HG03064 (cell line): ENCODE results near the gene TIMM44.
"Not testable (repeated sequence)": the region's sequence is repeated elsewhere in the genome, so short reads cannot be mapped to it uniquely, and the experiment has no call there.

Source experiments
- ATAC-seq: cut with Tn5 transposase; IDR thresholded peaks from one replicate; pipeline ENCODE4 v1.9.1; 2021; ENCODE audit warnings: low read depth; ENCODE audit not compliant: unreplicated experiment

TIMM44 gene

DNA sequence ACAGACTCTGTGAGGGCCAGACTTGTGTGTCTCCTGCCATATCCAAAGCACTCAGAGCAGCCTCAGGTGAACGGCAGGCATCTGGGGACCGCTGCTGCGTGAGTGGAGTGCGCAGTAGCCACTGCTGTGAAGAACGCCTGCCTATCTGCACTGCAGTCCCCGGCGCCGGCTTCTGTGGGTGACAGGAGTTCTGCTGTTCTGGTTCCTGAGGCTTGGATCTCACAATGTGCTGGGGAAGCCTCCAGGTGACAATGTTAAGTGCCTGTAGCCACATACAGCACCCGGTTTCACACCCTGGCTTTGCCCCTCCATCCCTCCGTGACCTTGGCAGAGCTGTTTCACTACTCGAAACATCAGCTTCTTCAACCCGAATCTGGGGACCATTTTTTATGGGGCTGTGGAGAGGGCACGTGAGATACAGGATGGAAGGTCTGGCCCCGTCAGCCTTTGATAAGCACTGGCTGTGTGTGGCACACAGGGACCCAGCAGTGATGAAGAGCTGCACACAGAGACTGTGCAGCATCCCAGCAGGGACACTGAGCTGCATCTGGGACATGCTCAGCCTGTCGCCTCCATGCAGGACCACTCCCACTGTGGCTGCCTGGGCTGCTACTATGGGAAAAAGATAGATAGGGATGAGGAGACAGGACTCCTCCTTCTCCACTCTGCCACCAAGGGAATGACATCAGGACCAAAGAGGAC, 33.7 kb upstream of the TIMM44 start:
- ATAC-seq, result no peak

- no peak for ATAC-seq
Observed at GRCh38 chr19:7976461-7976860, 33.0 kb upstream of the TIMM44 start.

GRCh38 chr19:7975037-7975436, 31.6 kb upstream of the TIMM44 start:
- no peak for ATAC-seq

DNA sequence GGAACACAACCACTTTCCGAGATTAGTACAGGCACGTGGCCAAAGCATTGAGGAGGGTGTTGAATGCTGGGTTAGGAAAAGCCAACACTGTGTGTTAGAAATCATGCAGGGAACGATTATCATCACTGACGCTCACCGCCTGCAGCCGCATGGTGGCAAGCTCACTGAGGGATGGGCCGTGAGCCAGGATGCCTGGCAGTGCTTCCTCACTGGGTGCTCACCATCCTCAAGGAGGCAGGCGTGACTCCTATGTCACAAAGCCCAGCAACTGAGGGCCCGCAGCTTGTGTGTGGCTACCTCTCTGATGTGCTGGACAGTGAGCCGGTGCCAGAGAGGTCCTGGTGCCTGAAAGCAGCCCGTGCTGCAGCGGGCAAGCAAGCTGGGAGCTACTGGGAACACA, 30.4 kb upstream of the TIMM44 start:
- ATAC-seq, result no peak

DNA sequence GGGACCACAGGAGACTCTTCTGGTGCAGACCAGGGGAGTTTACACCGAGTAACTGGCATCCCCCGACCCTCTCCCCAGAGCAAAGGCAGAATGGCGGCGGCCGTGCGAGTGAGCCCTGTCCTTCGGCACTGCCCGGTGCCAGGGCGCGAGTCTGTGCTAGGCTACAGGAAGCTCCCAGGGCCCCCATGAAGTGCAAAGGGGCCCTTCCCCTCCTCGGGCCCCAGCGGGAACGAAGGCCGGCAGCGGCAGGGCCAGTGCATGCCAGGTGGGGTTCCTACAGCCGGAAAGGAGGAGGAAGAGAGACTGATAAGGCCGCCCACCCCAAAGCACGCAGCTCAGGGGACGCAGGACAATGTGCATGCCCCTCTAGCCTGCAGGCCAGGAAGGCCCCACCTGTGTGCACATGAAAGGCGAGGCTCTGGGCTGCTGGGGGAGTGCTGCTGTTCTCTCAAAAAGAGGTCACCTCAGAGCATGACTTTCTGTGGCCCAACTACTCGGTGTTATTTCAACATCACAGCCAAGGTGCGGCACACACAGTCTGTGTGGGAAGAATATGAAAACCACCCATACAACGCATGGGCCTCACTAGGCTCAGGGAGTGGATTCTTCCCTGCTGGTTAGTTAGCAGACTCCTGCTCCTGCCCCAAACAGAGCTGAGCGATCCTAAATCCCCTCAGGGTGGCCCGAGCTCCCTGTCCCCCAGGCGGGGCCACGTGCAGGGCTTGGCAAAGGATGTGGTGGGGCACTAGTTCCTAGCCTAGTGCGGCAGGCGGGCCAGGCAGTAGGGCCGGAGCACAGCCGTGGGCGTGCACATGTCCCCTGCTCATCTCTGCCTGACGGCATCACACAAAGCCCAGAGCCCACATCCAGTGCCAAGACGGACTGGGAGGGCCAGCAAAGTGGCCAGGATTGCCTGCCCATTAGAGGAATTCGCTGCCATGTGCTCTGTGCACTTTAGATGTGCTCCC, 28.4 kb upstream of the TIMM44 start:
- ATAC-seq, result no peak

DNA sequence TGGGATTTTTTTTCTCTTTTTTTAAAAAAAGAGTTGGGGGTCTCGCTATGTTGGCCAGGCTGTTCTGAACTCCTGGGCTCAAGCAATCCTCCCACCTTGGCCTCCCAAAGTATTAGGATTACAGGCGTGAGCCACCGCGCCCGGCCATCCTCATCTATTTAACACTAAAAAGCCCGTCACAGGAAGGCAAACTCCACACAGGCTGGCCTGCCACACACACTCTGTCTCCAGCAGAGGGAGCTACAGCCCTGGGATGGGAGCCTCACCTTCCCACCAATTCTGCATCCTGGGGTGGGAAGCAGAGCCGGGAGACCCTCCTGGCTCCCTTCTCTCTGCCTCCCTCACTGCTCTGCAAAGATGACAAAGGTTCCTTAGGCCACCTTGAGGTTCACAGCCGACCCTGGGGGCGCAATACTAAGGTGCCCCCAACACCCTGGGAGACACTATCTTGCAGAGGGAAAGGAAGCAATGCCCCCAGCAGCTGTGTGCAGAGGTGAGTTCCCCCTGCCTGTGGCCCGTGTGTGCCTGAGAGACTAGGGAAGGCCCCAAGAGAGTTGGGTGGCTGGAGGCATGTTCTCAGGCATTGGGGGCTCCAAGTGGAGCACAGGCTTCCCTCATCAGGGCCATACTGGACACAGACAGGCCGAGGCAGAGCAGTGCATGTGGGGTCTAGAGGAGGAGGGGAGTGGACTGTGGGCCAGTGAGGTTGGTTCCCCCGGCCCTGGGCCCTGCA, 27.4 kb upstream of the TIMM44 start:
- ATAC-seq, result no peak

DNA sequence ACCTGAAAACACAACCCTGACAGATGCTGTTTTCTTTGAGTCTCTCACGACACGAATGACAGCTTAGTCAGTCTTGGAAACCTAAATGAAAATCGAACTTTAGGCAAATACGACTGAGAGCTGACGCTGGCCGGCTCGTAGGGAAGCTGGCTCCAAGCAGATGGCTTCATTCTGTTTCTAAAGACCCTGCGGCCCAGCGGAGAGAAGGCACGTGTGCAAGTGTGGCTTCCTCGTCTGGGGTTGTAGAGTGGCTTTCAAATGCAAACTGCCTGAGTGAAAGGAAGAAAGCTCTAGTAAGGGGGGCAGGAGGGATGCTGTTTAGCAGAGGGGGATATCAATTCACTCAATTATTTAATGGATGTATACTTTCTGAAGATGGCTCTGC, 26.1 kb upstream of the TIMM44 start:
- no peak for ATAC-seq

GRCh38 chr19:7968796-7969554, 25.5 kb upstream of the TIMM44 start:
- ATAC-seq, result no peak

GRCh38 chr19:7968008-7968795, 24.7 kb upstream of the TIMM44 start:
- ATAC-seq, result no peak

DNA sequence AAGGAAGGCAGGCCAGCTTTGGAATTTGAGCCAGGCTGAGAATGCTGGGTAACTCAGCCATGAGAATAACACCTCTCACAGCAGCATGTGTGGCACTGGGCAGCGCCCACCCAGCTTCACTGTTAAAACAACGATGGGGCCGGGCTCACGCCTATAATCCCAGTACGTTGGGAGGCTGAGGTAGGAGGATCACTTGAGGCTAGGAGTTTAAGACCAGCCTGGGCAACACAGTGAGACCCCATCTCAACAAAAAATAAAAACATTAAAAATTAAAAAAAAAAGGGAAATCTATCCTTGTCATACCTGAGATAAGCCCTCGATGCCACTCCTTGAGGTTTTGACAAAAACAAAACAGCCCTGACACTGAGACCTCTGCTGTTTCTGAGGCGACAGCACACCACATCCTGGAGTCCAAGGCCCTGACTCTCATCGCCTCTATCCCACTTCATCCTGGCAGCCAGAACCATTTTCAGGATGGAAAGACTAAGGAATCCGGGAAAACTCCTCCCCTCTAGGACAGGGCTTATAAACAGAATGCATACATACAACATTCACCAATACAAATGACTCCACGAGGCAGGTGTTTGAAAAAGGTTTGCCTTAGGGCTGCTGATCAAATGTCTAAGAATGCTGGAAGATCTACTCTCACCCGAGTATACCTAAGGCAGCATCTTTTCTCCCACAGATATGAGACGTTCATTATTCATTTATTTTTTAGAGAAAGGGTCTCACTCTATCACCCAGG, 22.6 kb upstream of the TIMM44 start:
- no peak for ATAC-seq

- no peak for ATAC-seq
Observed at GRCh38 chr19:7965259-7965841, 21.9 kb upstream of the TIMM44 start.

DNA sequence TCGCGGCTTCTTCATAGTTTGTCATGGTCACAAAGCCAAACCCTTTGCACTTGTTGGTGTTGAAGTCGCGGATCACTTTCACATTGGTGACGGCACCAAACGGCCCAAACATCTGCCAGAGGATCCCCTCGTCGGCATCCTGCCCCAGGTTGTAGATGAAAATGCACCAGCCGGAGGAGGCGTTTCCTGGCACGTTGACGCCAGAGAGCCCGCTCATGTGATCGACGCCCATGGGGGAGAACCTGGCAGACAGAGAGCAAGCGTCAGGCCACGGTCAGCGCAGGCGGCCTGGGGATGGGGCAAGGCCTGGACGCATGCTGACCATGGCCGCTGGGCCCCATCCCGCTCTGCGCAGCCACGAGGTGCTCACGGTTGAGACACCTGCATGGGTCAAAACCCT, 20.1 kb upstream of the TIMM44 start:
- no peak for ATAC-seq

DNA sequence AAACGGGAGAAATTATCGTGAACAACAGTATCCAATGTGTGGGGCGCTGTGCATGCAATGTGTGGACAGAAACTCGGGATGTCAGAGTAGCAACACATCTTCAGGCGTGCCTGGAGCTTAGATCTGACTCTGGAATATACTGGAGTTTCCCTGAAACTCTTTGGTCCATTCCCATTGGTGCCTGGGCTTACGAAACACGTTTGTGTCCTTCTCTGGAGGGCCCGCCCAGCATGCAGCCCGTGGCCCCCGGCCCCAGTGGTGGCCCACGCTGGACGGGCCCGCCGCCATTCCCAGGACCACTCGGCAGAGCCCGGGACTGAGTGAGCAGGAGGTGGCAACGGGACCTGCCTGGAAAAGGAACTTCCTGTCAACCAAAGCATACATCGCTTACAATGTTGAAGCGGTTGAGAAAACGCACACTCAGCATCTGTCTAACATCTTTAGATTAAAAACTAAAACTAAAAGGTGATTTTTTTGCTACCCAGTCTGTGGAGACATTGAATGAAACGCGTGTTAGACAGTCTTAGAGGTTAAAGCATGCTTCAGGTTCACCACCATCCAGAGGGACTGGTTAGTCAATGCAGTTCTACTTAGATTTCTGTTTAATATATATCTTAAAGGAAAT, 19.3 kb upstream of the TIMM44 start:
- no peak for ATAC-seq

DNA sequence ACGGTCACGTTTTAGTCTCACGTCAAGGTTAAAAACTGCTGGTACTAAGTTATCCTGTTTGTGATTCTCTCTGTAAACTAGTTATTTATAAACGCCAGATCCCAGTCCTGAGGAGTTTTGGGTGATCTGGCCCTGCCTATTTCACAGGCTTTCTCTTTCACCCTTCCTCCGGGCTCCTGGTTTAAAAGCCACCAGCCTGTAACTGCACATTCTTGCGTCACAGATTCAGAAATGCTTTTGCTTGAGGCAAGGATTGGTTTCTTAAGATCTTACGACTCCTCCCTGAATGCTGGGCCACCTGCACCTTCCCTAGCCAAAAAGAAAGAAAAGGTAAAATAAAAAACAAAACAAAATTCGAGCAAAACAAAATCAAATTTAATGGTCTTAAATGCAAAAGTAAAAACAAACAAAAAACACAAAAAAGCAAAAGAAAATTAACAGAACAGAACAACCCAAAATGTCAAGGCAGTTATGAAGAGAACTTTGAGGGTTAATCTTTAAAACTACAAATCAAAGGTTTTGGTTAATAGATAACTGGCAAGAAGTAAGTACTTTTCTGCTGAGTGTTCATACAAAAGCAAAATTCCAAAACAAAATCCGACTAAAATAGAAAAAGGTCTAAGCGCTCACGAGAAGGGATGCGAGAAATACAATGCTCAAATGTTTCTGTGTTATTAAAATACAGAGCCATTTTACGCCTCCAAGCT, 18.6 kb upstream of the TIMM44 start:
- no peak for ATAC-seq

GRCh38 chr19:7961082-7961481, 17.6 kb upstream of the TIMM44 start:
- ATAC-seq, result not testable (repeated sequence)

- no peak for ATAC-seq
Observed at GRCh38 chr19:7959211-7959610, 15.7 kb upstream of the TIMM44 start.

DNA sequence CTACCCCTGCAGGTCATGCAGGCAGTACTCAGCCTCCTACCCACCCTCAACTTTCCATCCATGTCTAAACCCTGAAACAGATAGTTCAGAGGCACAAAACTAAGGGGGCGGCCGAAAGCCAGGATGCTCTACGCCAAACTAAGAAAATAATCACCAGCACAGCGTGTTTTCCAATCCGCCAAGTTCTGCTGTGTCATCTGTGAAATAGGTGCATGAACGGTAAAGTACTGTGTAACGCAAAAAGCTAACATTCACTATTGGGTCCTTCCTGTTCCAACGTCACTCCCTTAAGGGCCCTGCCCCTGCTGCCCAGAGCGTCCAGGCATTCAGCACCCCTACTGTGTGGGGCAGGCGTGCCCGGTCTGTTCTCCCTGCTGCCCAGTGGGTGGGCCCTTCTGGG, 12.2 kb upstream of the TIMM44 start:
- no peak for ATAC-seq

- no peak for ATAC-seq
Observed at GRCh38 chr19:7953576-7953975, 10.1 kb upstream of the TIMM44 start.
